Suprapubic skin (tissue), 4 donors: ENCODE results near the gene INO80E. TPM values are rescaled to one million over a fixed set of nuclear protein-coding genes. Genes with fewer than 3 reads are reported as not detected.

Experiments used
- DNase-seq, 2 donors: peaks; one replicate each; pipeline ENCODE4 v3.0.0-alpha.2; 2019; ENCODE audit warnings: low spot score in 2 of 2
- H3K27ac ChIP-seq: fragments of 200-600 bp; sonication (generic); one replicate; pipeline ENCODE4 v1.5.1; 2019
- H3K27me3 ChIP-seq: fragments of 200-600 bp; sonication (generic); one replicate; pipeline ENCODE4 v1.5.1; 2019
- H3K36me3 ChIP-seq: fragments of 200-600 bp; sonication (generic); one replicate; pipeline ENCODE4 v1.5.1; 2019
- H3K4me1 ChIP-seq: fragments of 200-600 bp; sonication (generic); one replicate; pipeline ENCODE4 v1.5.1; 2019
- H3K4me3 ChIP-seq: fragments of 200-600 bp; sonication (generic); one replicate; pipeline ENCODE4 v1.5.1; 2019; ENCODE audit warnings: mild to moderate bottlenecking
- H3K9me3 ChIP-seq: fragments of 200-600 bp; sonication (generic); one replicate; pipeline ENCODE4 v1.5.1; 2019
- CTCF ChIP-seq, 2 donors: fragments of 200-600 bp in 1 of 2; fragments of 450-650 bp in 1 of 2; sonication (generic) in 1 of 2; IDR thresholded peaks; one replicate each; pipeline ENCODE4 v1.5.1; 2016 to 2019; ENCODE audit warnings: antibody characterized with exemption in 2 of 2, mild to moderate bottlenecking in 1 of 2, moderate library complexity in 1 of 2
- EP300 ChIP-seq: sonication (generic); formaldehyde crosslinking; IDR thresholded peaks from one replicate; pipeline ENCODE4 v1.6.1; 2017; ENCODE audit warnings: antibody characterized with exemption
- POLR2A ChIP-seq, 2 donors: fragments of 450-650 bp; IDR thresholded peaks; one replicate each; pipeline ENCODE4 v1.6.1; 2017; ENCODE audit warnings: antibody characterized with exemption in 2 of 2, mild to moderate bottlenecking in 2 of 2, moderate library complexity in 2 of 2
- POLR2AphosphoS5 ChIP-seq, 3 donors: sonication (generic); formaldehyde crosslinking; IDR thresholded peaks; one replicate each; pipeline ENCODE4 v1.6.1; 2017; ENCODE audit warnings: antibody characterized with exemption in 3 of 3
- WGBS: methylation state at CpG from one replicate; pipeline ENCODE4 v1.1.5; 2018; 5-methylcytosine and 5-hydroxymethylcytosine counted together
- total RNA-seq, 4 donors: library from RNA; depleted of rRNA; stranded (reverse); fragments of >200 nt; gene quantifications; one replicate each; pipeline ENCODE4 v1.1.0, GENCODE V29; 2016

INO80E gene
- total RNA-seq, 4 donors from 2014 or later, result 48.2 to 58.7 (median 51.0) TPM

- Histone ChIP-seq H3K27ac (no peak overlapping the region), H3K9me3 (no peaks in the 10 kb centered on the region), H3K27me3 (peaks cover 27% of the 10 kb centered on the region), H3K4me1 (peaks cover 16% of the 10 kb centered on the region), H3K36me3 (peaks cover 25% of the 10 kb centered on the region), H3K4me3 (no peak overlapping the region)
- no peak for DNase-seq
- TF ChIP-seq EP300, result no peak
- no peak for TF ChIP-seq CTCF (IDR thresholded peaks at IDR 0.05)
- TF ChIP-seq POLR2AphosphoS5 (IDR thresholded peaks at IDR 0.05), result no peak
- no peak for TF ChIP-seq POLR2A (IDR thresholded peaks at IDR 0.05)
- WGBS, result 80% methylated on average over 16 of the region's 18 CpGs
These were observed 10.0 kb downstream of the INO80E start for GRCh38 chr16:30006095-30006473.

GRCh38 chr16:30006659-30007377, 10.8 kb downstream of the INO80E start:
- 73% methylated on average over 25 of the region's 34 CpGs for WGBS
- Histone ChIP-seq H3K4me1 (peaks cover 24% of the 10 kb centered on the region), H3K9me3 (no peaks in the 10 kb centered on the region), H3K27me3 (peaks cover 34% of the 10 kb centered on the region), H3K27ac (no peak overlapping the region), H3K4me3 (no peak overlapping the region), H3K36me3 (peaks cover 18% of the 10 kb centered on the region)
- TF ChIP-seq EP300 (no peak), POLR2A (IDR thresholded peaks at IDR 0.05) (no peak), POLR2AphosphoS5 (IDR thresholded peaks at IDR 0.05) (no peak), CTCF (IDR thresholded peaks at IDR 0.05) (no peak)
- DNase-seq, result no peak

GRCh38 chr16:30007378-30007895, 11.4 kb downstream of the INO80E start:
- H3K27me3 ChIP-seq, result peaks cover 40% of the 10 kb centered on the region
- TF ChIP-seq EP300 (no peak), POLR2A (IDR thresholded peaks at IDR 0.05) (no peak), CTCF (IDR thresholded peaks at IDR 0.05) (no peak), POLR2AphosphoS5 (IDR thresholded peaks at IDR 0.05) (no peak)
- no peak for DNase-seq
- no peaks in the 10 kb centered on the region for H3K9me3 ChIP-seq
- H3K36me3 ChIP-seq, result peaks cover 11% of the 10 kb centered on the region
- no peak overlapping the region for H3K27ac ChIP-seq
- peaks cover 25% of the 10 kb centered on the region for H3K4me1 ChIP-seq
- no peak overlapping the region for H3K4me3 ChIP-seq
- 70% methylated on average over 3 of the region's 11 CpGs for WGBS

- H3K27me3 ChIP-seq, result peaks cover 40% of the 10 kb centered on the region
- peaks cover 25% of the 10 kb centered on the region for H3K4me1 ChIP-seq
- no peak overlapping the region for H3K4me3 ChIP-seq
- peaks cover 2% of the 10 kb centered on the region for H3K36me3 ChIP-seq
- no peak overlapping the region for H3K27ac ChIP-seq
- no peak for DNase-seq
- no peaks in the 10 kb centered on the region for H3K9me3 ChIP-seq
- 48% methylated on average over 23 of the region's 26 CpGs for WGBS
- TF ChIP-seq CTCF (IDR thresholded peaks at IDR 0.05) (no peak), POLR2A (IDR thresholded peaks at IDR 0.05) (no peak), EP300 (no peak), POLR2AphosphoS5 (IDR thresholded peaks at IDR 0.05) (no peak)
These were observed 13.2 kb downstream of the INO80E start for GRCh38 chr16:30009085-30009862.
